ENCODE results near the gene INSIG1.

- TF ChIP-seq CTCF (IDR thresholded peaks at IDR 0.05) (no peak), POLR2AphosphoS5 (IDR thresholded peaks at IDR 0.05) (no peak)
Observed at GRCh38 chr7:155342313-155342712, 44.6 kb downstream of the INSIG1 start.
